Fibroblast of the conjunctiva (primary cell): ENCODE data around the gene SLC38A3.
"Not testable (repeated sequence)": the region's sequence is repeated elsewhere in the genome, so short reads cannot be mapped to it uniquely, and the experiment has no call there.

ENCODE experiments used
- DNase-seq: peaks from one replicate; pipeline ENCODE4 v3.0.0-alpha.2; 2010; ENCODE audit warnings: low read depth

SLC38A3 gene

GRCh38 chr3:50254577-50255250 is 49.6 kb downstream of the SLC38A3 start:
- no peak for DNase-seq

DNA sequence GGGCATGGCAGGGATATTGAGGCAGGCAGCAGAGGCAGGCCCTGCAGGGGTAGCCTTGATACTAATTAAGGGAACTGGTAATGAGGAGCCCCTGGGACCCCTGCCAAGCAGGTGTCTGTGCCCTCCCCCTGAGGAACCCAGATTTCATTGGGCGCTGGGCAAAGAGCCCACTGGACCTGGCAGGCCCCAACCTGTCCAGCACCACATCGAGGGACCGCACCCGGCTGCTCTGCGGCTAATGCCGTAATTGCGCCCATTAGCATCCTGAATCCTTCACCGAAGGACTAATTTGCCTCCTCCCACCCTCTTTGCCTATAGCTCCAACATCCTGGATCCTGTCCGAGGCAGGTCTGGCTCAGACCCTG is 50.2 kb downstream of the SLC38A3 start:
- no peak for DNase-seq

DNA sequence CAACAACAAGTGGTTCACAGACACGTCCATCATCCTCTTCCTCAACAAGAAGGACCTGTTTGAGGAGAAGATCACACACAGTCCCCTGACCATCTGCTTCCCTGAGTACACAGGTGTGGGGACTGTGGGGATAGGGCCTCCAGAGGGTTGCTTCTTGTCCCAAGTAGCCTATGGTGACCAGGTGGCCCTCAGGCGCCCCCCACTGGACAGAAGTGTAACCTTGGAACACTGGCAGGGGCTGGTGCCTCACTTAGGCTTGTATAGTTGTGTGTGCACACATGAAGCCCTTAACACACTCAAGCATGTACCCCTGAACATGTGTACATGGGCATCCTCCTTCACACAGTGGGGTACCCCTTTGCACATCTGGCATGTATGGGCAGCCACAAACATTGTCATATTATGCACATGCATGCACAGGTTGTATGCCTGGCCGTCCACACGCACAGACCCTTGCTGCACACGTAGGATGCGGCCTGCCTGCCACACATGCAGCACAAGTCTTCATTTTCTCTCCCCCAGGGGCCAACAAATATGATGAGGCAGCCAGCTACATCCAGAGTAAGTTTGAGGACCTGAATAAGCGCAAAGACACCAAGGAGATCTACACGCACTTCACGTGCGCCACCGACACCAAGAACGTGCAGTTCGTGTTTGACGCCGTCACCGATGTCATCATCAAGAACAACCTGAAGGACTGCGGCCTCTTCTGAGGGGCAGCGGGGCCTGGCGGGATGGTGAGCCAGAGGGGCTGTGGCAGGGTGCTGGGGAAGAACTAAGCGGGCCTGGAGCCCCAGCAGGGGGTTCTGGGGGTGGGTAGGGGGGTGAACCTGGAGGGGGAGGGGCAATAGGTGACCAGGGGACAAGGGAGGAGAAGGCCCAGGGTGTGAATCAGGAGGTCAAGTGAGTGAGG is 52.2 kb downstream of the SLC38A3 start:
- no peak for DNase-seq

DNA sequence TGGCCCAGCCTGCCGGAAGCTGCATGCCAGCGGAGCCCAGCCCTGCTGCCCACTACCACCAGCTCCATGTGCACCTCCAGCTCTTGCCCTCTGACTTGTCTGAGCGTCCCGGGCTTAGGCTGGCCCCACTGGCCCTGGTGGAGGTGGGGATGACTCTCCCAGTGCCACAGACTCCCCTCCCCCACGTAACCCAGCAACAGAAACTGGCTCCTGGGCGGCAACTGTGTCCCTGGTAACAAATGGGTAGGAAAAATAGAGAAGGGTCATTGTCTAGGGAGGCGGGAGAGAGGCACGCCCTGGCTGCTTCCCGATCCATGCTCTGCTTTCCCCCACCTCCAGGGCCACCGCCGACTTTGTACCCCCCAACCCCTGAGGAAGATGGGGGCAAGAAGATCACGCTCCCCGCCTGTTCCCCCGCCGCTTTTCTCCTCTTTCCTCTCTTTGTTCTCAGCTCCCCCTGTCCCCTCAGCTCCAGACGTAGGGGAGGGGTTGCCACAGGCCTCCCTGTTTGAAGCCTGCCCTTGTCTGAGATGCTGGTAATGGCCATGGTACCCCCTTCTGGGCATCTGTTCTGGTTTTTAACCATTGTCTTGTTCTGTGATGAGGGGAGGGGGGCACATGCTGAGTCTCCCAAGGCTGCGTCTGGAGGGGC is 53.1 kb downstream of the SLC38A3 start:
- no peak for DNase-seq

DNA sequence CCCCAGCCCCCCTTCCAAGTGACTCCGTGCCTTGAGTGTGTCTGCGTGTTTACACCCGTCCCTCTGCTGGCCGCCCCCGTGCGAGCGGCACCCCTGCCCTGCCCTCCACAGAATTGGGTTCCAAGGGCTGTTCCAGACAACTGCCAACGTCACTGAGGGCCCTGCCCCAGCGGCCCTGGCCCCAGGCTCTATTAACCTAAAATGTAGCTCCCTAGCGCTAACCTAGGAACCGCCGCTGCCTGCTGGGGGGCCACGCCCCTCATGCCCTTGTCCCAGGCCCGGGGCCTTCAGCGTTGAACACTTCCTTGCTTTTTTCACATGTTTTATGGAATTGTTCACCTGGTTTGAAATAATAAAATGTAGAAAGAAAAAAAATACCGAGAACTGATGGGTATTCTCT is 53.9 kb downstream of the SLC38A3 start:
- DNase-seq, result no peak

- no peak for DNase-seq
Measured at GRCh38 chr3:50259432-50260026, 54.5 kb downstream of the SLC38A3 start.

- DNase-seq, result peak; percentile 76
Measured at GRCh38 chr3:50260027-50260941, 55.2 kb downstream of the SLC38A3 start.

- no peak for DNase-seq
Measured at GRCh38 chr3:50260942-50261441, 55.9 kb downstream of the SLC38A3 start.

GRCh38 chr3:50261505-50261904 is 56.4 kb downstream of the SLC38A3 start:
- DNase-seq, result no peak

GRCh38 chr3:50262200-50262599 is 57.1 kb downstream of the SLC38A3 start:
- not testable (repeated sequence) for DNase-seq

GRCh38 chr3:50262778-50263177 is 57.7 kb downstream of the SLC38A3 start:
- DNase-seq, result no peak

DNA sequence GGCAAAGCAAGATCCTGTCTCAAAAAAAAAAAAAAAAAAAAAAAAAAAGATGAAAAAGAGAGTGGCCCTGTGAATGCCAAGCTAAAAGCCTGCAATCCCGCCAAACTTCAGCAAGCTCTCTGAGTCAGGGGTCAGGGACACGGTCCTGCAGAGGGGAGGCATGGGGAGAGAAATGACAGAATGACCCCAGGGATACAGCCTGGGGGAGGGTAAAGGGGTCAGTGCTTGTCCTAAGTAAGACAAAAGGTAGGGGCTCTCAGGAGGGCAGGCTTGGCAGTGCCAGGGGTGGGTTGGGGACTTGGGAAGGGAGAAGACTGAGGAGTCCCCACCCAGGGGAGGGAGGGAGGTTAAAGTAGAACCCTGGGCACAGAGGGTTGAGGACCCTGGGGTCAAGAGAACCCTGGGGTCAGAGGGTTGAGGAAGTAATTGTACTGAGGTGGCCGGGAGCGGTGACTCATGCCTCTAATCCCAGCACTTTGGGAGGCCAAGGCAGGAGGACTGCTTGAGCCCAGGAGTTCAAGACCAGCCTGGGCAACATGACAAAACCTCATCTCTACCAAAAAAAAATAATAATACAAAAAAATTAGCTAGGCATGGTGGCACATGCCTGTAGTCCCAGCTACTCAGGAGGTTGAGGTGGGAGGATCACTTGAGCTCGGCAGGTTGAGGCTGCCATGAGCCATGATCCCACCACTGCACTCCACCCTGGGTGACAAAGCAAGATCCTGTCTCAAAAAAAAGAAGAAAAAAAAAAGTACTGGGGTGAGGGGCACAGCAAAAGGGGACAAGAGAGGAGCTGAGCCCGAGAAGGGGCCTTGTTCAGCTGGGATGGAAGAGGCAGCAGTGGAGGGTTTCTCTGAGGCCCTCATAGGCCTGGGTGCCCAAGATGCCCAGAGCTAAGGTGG is 58.7 kb downstream of the SLC38A3 start:
- no peak for DNase-seq

GRCh38 chr3:50264383-50264963 is 59.4 kb downstream of the SLC38A3 start:
- peak; percentile 81 for DNase-seq

DNA sequence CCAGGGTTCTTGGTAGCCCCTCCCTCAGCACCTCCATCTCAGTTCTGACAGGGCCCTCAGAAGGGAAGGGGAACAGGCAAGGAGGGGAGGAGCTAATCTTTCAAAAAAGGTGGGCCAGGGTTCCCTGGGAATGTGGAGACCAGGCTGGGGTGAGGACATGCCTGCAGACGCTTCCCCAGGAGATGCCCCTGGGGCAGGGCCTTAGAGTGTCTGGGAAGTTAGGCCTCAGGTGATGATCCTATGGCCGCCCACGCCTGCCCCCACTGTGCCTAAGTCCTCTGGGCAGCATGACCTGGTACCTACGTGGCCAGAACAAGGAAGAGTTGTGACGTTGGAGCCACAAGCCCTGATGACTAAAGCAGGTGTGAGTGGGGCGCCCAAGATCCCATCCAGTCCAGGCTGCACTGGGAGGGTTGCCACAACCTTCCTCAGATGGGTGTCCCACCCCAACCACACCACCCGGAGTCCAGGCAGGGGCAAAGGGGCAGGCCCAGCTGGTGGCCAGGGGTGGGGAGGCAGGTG is 60.0 kb downstream of the SLC38A3 start:
- DNase-seq, result no peak

GRCh38 chr3:50265571-50265970 is 60.5 kb downstream of the SLC38A3 start:
- no peak for DNase-seq

GRCh38 chr3:50266017-50266416 is 60.9 kb downstream of the SLC38A3 start:
- no peak for DNase-seq

GRCh38 chr3:50266836-50267235 is 61.8 kb downstream of the SLC38A3 start:
- DNase-seq, result no peak

- DNase-seq, result no peak
Measured at GRCh38 chr3:50267280-50267913, 62.3 kb downstream of the SLC38A3 start.

GRCh38 chr3:50268276-50268675 is 63.2 kb downstream of the SLC38A3 start:
- no peak for DNase-seq
